ENCODE results near the gene GNAT2. TPM values are rescaled to one million over a fixed set of nuclear protein-coding genes. Genes with fewer than 3 reads are reported as not detected.

Gene GNAT2
- total and polyA plus RNA-seq, 2 donors (not counting 3 experiments of a cell fraction or from before 2014, with no cell fraction given), result not detected

GRCh38 chr1:109657395-109657794, 38.0 kb upstream of the GNAT2 start:
- H2AFZ ChIP-seq (ENCODE audit: low read depth, low read length), result no peak overlapping the region
- peaks cover 2 to 6% of the 10 kb centered on the region in 2 experiments for H3K27me3 ChIP-seq (ENCODE audit: control insufficient read depth in 2 of 2, insufficient read depth in 2 of 2, low read length in 2 of 2)
- dilution Hi-C loops (cut with MboI; ENCODE audit: extremely low pct_ligation_motif_present, low sequenced_read_pairs) (no loop called here), intact Hi-C loops (cut with micrococcal nuclease) (no loop called here)
- no peaks in the 10 kb centered on the region for H3K36me3 ChIP-seq (ENCODE audit: control insufficient read depth in 2 of 2, extremely low read depth in 1 of 2, insufficient read depth in 2 of 2, low read length in 2 of 2)
- ChIA-PET CTCF (interaction anchor here (0.8 to 4.3 kb wide), 4 partner anchors 17 to 327 kb away, joined by 3 to 33 read pairs (median 4); partner anchors contain the start of genes AHCYL1 and GSTM1), POLR2A (no interaction called here)
- no TSS peak for BruUV-seq (replicated peaks)
- TF ChIP-seq CTCF (IDR thresholded peaks at IDR 0.05; ENCODE audit: extremely low read depth in 1 of 2, insufficient read depth in 1 of 2, low read depth in 1 of 2, low read length in 2 of 2), result no peak
- no peak for TF ChIP-seq POLR2AphosphoS5 (IDR thresholded peaks at IDR 0.05; ENCODE audit: insufficient read depth, low read depth, low read length)
- no peak for TF ChIP-seq GATA2 (IDR thresholded peaks at IDR 0.05; ENCODE audit: insufficient read depth, insufficient read length, low read depth, low read length)
- no peak for TF ChIP-seq EZH2 (IDR thresholded peaks at IDR 0.05; ENCODE audit: borderline replicate concordance, low read depth, low read length, severe bottlenecking)
- TF ChIP-seq MYC (IDR thresholded peaks at IDR 0.05; ENCODE audit: low read depth, low read length), result no peak
- no peak for TF ChIP-seq MAX (IDR thresholded peaks at IDR 0.05; ENCODE audit: insufficient read depth, insufficient read length)
- TF ChIP-seq POLR2A (IDR thresholded peaks at IDR 0.05; ENCODE audit: low read depth, low read length), result no peak
- no peak for TF ChIP-seq JUN (IDR thresholded peaks at IDR 0.05; ENCODE audit: borderline replicate concordance, insufficient read depth, insufficient read length, low read depth)
- no peak for TF ChIP-seq FOS (IDR thresholded peaks at IDR 0.05; ENCODE audit: borderline replicate concordance, insufficient read depth, low read length)
- H3K79me2 ChIP-seq (ENCODE audit: control insufficient read depth, insufficient read depth, low read length), result no peaks in the 10 kb centered on the region
- FAIRE-seq, result no peak
- no peaks in the 10 kb centered on the region for H3K9me3 ChIP-seq (replicated peaks; ENCODE audit: control insufficient read depth, insufficient read depth, low read length)
- no peaks in the 10 kb centered on the region for H4K20me1 ChIP-seq (replicated peaks; ENCODE audit: control insufficient read depth, extremely low read depth, insufficient read depth, low read length)
- DNase-seq (ENCODE audit: low read depth, low spot score), result no peak
- peaks cover 9% of the 10 kb centered on the region for H3K4me1 ChIP-seq (ENCODE audit: control insufficient read depth, extremely low read depth, insufficient read depth, low read length)
- H3K4me2 ChIP-seq (ENCODE audit: insufficient read depth, low read length), result no peak overlapping the region
- no peak overlapping the region for H3K9ac ChIP-seq (replicated peaks; ENCODE audit: extremely low read depth, insufficient read depth, low read length)
- no peak overlapping the region for H3K4me3 ChIP-seq (replicated peaks in 1 of 3; ENCODE audit: insufficient read depth in 1 of 3, low read depth in 1 of 3, low read length in 3 of 3)
- no peak overlapping the region for H3K27ac ChIP-seq (ENCODE audit: insufficient read depth, low read depth, low read length)
- no peaks in the 10 kb centered on the region for H3K9me1 ChIP-seq (replicated peaks; ENCODE audit: control insufficient read depth, extremely low read depth, insufficient read depth, low read length)

Measured in endothelial cell of umbilical vein (primary cell).